Measurements from ENCODE around the gene TMEM175.

Gene TMEM175

DNA sequence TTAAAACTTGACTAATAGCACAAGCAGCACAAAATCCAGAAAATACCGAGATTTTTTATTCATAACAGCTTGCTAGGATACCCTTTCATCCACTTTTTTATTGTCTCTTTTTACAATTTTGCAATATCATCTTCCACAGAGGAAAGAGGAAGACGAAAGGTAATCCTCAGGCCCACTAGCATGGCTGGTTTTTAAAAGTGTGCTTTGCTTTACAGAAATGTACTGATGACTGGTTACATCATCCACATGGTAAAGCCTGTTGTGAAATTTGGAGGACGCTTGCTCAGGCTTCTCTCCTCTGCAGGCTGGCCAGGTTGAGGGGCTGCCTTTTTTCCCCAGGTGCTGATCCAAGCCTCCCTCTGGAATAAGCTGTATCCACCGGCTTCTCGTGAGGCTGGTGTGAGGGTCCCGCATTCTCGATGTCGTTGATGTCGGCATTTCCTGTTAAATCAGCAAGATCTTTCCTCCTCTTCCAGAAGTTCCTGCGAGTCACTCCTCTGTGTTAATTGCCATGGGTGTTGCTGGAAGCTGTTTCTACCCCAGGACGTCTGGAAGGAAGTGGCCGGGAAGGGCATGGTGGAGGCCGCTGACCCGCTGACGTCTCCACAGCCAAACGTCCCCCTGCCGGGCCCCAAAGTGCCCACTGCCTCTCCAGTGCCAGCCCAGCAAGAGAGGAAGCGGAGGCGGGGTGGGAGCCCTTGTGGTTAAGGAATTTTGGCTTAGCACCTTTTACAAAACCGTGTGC lies 46.9 kb downstream of the TMEM175 start:
- in situ Hi-C loops (cut with HindIII; ENCODE audit: low pct_ligation_motif_present, low pct_unique_long_range_greater_than_20kb, low sequenced_read_pairs) = no loop called here
- DNase-seq = no peak

DNA sequence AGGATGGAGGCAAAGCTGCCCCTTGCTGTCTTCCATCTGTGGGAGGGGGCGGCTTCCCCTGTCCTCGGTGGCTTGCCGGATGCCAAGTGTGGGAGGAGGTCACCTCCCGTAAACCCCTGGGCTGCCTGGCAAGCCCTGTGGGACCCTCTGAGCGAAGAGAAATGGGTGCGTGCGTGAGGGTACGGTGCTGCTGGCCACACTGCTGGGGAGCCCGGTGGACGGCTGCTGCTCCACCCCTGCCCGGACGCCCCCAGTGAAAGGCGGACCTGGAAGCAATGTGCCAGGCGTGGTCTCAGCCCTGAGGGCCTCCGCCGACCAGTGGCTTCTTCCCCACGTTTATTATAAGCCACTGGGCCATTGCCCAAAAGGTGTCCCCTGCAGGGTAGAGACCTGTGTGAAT lies 50.0 kb downstream of the TMEM175 start:
- in situ Hi-C loops (cut with HindIII; ENCODE audit: low pct_ligation_motif_present, low pct_unique_long_range_greater_than_20kb, low sequenced_read_pairs) = no loop called here
- DNase-seq = no peak

- no peak for DNase-seq
- in situ Hi-C loops (cut with HindIII; ENCODE audit: low pct_ligation_motif_present, low pct_unique_long_range_greater_than_20kb, low sequenced_read_pairs) = no loop called here
Observed at GRCh38 chr4:982814-983213, 50.6 kb downstream of the TMEM175 start.

- in situ Hi-C loops (cut with HindIII; ENCODE audit: low pct_ligation_motif_present, low pct_unique_long_range_greater_than_20kb, low sequenced_read_pairs) = no loop called here
- DNase-seq = no peak
Observed at GRCh38 chr4:984336-985054, 52.2 kb downstream of the TMEM175 start.

GRCh38 chr4:985123-985830 lies 53.0 kb downstream of the TMEM175 start:
- no peak for DNase-seq
- in situ Hi-C loops (cut with HindIII; ENCODE audit: low pct_ligation_motif_present, low pct_unique_long_range_greater_than_20kb, low sequenced_read_pairs) = no loop called here

GRCh38 chr4:986428-986878 lies 54.2 kb downstream of the TMEM175 start:
- DNase-seq = peak; percentile 29
- in situ Hi-C loops (cut with HindIII; ENCODE audit: low pct_ligation_motif_present, low pct_unique_long_range_greater_than_20kb, low sequenced_read_pairs) = no loop called here

DNA sequence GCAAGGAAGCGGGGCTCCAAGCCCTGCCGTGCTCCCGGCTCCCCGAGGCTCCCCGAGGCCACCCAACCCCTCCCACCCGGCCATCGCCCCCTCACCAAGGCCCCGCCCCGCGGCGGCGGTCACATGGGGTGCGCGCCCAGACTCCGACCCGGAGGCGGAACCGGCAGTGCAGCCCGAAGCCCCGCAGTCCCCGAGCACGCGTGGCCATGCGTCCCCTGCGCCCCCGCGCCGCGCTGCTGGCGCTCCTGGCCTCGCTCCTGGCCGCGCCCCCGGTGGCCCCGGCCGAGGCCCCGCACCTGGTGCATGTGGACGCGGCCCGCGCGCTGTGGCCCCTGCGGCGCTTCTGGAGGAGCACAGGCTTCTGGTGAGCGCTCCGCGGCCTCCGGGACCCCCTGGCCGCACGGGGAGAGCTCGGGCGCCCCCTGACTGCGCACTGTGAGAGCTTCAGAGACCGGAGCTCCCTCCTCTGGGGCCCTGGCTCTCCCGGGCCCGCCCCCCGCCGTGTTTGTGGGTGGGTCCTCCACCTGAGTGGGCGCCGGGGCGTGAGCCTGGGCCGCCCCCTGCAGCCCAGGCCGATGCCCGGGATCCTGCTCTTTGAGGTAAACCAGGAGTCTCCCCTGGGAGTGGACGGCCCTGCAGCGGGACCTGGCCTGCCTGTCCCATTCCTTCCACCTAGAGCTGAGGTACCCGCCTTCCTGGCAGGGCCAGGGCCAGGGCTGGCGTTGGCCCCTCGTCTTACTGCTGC lies 54.8 kb downstream of the TMEM175 start, which contains the start of gene IDUA:
IDUA (plus strand) TSS at position 166 of the 745 bp plus-strand sequence; CDS start at position 207, 41 bp downstream.
- peak; percentile 83 for DNase-seq
- in situ Hi-C loops (cut with HindIII; ENCODE audit: low pct_ligation_motif_present, low pct_unique_long_range_greater_than_20kb, low sequenced_read_pairs) = no loop called here

GRCh38 chr4:987624-988513 lies 55.6 kb downstream of the TMEM175 start:
- DNase-seq = peak; percentile 88
- in situ Hi-C loops (cut with HindIII; ENCODE audit: low pct_ligation_motif_present, low pct_unique_long_range_greater_than_20kb, low sequenced_read_pairs) = no loop called here

DNA sequence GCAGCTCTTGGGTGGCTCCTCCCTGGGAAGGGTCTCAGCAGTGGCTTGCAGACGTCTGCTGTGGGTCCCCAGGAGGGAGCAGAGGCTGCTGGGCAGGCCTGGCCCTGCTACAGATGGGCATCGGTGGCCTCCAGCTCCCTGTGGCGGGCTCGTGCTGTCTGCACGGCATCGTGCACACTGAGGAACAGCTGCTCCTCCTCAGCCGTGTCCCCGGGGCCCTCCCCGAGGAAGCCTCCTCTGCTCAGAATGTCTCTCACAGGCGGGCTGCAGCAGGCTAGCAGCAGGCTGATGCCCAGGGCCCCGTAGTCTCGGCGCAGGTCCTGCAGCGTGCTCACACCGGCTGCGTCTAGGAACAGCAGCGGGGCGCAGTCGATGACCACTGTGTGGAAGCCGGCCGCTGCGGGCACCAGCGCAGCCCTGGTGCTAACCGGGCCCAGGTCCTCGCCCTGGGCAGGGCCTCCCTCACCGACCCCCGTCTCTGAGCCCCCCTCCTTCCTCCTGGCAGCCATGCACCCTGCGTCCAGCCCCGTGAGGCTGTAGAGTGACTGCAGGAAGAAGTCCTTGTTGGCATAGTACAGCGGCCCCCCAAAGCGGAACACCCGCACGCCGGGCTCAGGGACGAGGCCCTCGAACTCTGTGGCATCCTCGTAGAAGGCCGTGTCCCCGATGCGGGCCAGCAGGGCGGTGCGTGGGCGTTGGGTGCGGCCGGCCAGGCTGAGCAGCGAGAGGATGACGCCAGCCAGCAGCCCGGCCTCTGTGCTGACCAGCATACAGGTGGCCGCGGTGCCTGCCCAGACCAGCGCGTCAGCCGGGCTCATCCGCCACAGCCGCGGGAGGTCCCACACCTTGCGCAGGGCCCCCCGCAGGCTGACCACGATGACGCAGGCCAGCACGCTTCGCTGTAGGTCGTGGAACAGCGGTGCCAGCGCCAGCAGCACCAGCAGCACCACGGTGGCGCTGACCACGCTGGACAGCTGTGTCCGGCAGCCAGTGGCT lies 56.8 kb downstream of the TMEM175 start:
- no peak for DNase-seq
- in situ Hi-C loops (cut with HindIII; ENCODE audit: low pct_ligation_motif_present, low pct_unique_long_range_greater_than_20kb, low sequenced_read_pairs) = no loop called here

DNA sequence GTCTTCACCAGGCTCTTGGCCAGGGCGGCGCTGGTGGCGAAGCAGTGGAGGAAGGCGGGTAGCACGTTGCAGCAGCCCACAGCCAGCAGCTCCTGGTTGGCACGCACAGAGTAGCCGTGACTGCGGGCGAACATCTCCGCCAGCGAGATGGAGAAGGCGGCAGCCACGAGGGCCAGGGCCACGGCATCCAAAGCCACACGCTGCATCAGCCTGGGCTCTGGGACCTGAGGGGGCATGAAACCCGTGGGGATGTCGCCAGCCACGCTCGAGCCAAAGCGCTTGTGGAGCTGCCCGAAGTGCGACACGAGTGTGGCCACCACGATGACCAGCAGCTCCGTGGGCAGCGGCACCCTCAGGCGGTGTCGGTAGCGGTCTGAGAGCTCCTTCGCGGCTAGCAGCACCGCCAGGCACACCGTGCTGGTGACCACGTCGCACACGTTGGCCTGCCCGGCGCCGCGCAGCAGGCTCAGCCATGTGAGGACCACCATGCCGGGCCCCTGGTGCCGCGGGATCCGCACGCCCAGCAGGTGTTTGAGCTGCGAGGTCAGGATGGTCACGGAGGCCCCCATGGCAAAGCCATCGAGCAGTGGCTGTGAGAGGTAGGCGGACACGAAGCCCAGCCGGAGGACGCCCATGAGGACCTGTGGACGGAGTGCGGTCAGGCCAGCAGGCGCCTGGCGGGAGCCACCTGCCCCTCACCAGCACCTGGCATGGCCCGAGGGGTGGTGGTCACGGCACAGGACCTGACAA lies 57.6 kb downstream of the TMEM175 start:
- in situ Hi-C loops (cut with HindIII; ENCODE audit: low pct_ligation_motif_present, low pct_unique_long_range_greater_than_20kb, low sequenced_read_pairs) = no loop called here
- no peak for DNase-seq

DNA sequence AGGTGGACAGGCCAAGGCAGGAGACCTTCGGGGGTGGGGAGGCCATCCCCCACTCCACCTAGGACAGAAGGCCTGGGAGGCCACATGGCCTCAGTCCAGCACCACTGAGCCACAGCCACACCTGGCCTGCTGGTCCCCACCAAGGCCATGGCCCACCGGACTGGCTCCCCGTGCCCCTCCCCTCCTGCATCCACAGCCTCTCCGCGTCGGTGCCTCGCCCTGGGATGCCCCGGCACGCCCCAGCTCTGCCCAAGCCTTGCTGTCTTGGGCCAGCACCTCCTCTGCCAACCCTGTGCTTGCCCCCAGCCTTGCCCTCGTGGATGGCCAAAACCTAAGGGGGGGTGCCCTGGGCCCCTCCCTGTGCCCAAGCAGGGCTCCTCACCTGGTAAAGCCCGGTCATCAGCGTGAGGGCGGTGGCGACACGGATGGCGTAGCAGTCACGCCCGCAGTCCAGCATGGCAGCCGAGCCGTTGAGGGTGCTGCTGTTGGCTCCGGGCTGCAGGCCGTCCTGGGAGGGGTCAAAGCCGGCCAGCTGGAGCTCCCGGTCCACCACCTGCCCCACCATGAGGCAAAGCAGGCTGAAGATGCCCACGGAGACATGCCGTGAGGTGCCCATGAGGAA lies 58.6 kb downstream of the TMEM175 start:
- DNase-seq = no peak
- in situ Hi-C loops (cut with HindIII; ENCODE audit: low pct_ligation_motif_present, low pct_unique_long_range_greater_than_20kb, low sequenced_read_pairs) = no loop called here

- no peak for DNase-seq
- in situ Hi-C loops (cut with HindIII; ENCODE audit: low pct_ligation_motif_present, low pct_unique_long_range_greater_than_20kb, low sequenced_read_pairs) = no loop called here
Observed at GRCh38 chr4:991451-992296, 59.4 kb downstream of the TMEM175 start.

DNA sequence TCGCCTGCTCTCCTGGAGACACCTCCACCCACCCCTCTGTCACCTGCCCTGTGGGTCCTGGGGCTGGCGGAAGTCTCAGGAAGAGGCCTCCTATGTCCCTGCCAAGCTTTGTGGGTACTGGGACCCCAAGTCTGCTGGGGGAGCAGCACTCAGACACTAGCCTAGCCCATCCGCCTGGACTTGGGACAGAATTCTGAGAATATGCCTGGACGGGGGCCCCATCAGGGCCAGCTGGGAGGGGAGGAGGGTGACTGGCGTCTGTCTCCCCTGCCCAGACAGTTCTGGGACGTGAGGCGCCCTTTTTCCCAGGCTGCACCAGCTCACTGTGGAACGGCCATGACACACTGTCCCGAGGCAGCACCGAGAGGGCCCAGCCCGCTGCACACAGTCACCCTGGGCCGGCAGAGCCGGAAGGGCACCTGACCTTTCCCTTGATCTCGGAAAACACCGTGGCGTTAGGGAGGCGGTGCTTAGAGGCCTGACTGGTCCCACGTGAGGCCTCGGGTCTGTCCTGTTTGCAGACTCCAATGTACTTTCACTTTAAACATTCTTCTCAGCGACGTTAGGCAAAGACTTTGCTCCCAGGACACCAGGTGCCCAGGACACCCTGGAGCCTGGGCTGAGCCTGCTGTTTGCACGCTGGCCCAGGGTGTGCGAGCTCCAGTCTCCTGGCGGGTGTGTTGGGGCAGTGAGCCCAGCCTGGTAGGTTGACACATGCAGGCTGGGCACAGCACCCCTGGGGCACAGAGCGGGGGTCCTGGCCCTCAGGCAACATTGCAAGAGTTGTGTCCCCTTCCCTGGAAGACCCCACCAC lies 60.2 kb downstream of the TMEM175 start:
- in situ Hi-C loops (cut with HindIII; ENCODE audit: low pct_ligation_motif_present, low pct_unique_long_range_greater_than_20kb, low sequenced_read_pairs) = no loop called here
- peak; percentile 80 for DNase-seq

All from ACHN (cell line).